ENCODE results near the gene GAMT.

DNA sequence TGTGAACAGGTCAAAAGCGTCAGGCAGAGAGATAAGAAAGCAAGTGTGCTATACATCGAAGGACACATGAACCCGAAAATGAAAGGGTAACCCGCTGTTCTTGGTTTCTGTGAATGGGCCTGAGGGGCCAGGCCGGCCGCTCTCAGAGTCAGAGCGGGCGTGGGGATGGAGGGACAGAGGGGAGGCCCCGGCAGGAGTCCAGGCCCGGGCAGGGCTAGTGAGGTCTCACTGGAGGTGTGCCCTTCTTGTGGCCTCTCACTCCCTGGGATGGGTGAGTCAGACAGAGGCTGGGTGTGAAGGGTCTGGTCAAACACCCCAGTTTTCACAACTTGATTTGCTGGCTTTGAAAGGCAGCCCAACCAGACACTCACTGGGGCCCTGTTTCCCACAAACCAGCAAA lies 35.0 kb downstream of the GAMT start:
- TF ChIP-seq TARDBP (IDR thresholded peaks at IDR 0.05) (no peak), ARNT (IDR thresholded peaks at IDR 0.05) (no peak), BHLHE40 (IDR thresholded peaks at IDR 0.05; ENCODE audit: borderline replicate concordance) (no peak), CTBP1 (IDR thresholded peaks at IDR 0.05; ENCODE audit: borderline replicate concordance) (no peak), ELF4 (IDR thresholded peaks at IDR 0.05) (no peak), NFRKB (IDR thresholded peaks at IDR 0.05) (no peak), FOXA1 (IDR thresholded peaks at IDR 0.05) (no peak), FOXK2 (IDR thresholded peaks at IDR 0.05) (no peak)
- TF ChIP-seq, protein P1, sequence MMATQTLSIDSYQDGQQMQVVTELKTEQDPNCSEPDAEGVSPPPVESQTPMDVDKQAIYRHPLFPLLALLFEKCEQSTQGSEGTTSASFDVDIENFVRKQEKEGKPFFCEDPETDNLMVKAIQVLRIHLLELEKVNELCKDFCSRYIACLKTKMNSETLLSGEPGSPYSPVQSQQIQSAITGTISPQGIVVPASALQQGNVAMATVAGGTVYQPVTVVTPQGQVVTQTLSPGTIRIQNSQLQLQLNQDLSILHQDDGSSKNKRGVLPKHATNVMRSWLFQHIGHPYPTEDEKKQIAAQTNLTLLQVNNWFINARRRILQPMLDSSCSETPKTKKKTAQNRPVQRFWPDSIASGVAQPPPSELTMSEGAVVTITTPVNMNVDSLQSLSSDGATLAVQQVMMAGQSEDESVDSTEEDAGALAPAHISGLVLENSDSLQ (IDR thresholded peaks at IDR 0.05), result no peak
